HCT116 (cell line): ENCODE data around the gene NPPB. TPM values are rescaled to one million over a fixed set of nuclear protein-coding genes. Genes with fewer than 3 reads are reported as not detected.

Experiments
- ATAC-seq: fragments of 200-7000 bp; cut with Tn5 transposase; 2 replicates; pipeline ENCODE4 v1.9.1; 2020; ENCODE audit warnings: mild to moderate bottlenecking, moderate library complexity
- BruUV-seq: library from RNA; stranded (reverse); fragments of 400-500 nt; replicated peaks from 2 replicates; lab custom pipeline; 2021; lab: Mats Ljungman, UMichigan
- CTCF ChIA-PET: fragments of 300-600 bp; sonication (Branson Sonifier 250); formaldehyde crosslinking; loops from one replicate; lab custom pipeline; 2021; ENCODE audit warnings: antibody characterized with exemption; lab: Charles Lee
- POLR2A ChIA-PET: fragments of 300-600, 350-600 bp; sonication (Branson Sonifier 250); formaldehyde crosslinking; loops from one replicate; lab custom pipeline; 2021; ENCODE audit warnings: antibody characterized with exemption; lab: Charles Lee
- RAD21 ChIA-PET, 2 experiments: fragments of 300-600 bp; sonication (Branson Sonifier 250); formaldehyde crosslinking; loops; one replicate each; lab custom pipeline; 2023; ENCODE audit warnings: low total read pairs in 2 of 2; ENCODE audit not compliant: uncharacterized antibody in 2 of 2, unreplicated experiment in 2 of 2, low non-redundant PET in 1 of 2; lab: Charles Lee
- DNase-seq: peaks from one replicate; pipeline ENCODE4 v3.0.0-alpha.2; 2010; ENCODE audit warnings: low read depth, low spot score
- H2AFZ ChIP-seq: fragments of 200-600 bp; shearing (Covaris generic), sonication (generic); 2 replicates; pipeline ENCODE4 v1.6.1; 2017; ENCODE audit warnings: low read depth, mixed run types, mixed read lengths, antibody characterized with exemption, low read length; ENCODE audit not compliant: poor library complexity, severe bottlenecking
- H3K27ac ChIP-seq: 2 replicates; pipeline ENCODE4 v1.5.1; 2012; ENCODE audit warnings: low read depth, low read length
- H3K27me3 ChIP-seq: fragments of 200-600 bp; sonication (generic); 2 replicates; pipeline ENCODE4 v1.6.1; 2016; ENCODE audit warnings: mixed run types, low read length, mixed read lengths; ENCODE audit not compliant: insufficient read depth
- H3K36me3 ChIP-seq, 2 experiments: fragments of 200-500 bp in 1 of 2; fragments of 200-600 bp in 1 of 2; sonication (Bioruptor generic) in 1 of 2; sonication (generic) in 1 of 2; 2 replicates each; pipeline versions ENCODE4 v1.5.1 to v1.6.1; 2014 to 2016; ENCODE audit warnings: low read length in 2 of 2, inconsistent platforms in 1 of 2, mixed read lengths in 1 of 2, mixed run types in 1 of 2; ENCODE audit not compliant: insufficient read depth in 2 of 2, control insufficient read depth in 1 of 2
- H3K4me1 ChIP-seq, 2 experiments: fragments of 200-600 bp in 1 of 2; sonication (generic) in 1 of 2; 2 replicates each; pipeline versions ENCODE4 v1.5.1 to v1.6.1; 2012 to 2017; ENCODE audit warnings: low read length in 2 of 2, inconsistent platforms in 1 of 2, mild to moderate bottlenecking in 1 of 2, mixed read lengths in 1 of 2, mixed run types in 1 of 2, moderate library complexity in 1 of 2; ENCODE audit not compliant: insufficient read depth in 2 of 2, control insufficient read depth in 1 of 2
- H3K4me2 ChIP-seq: fragments of 200-600 bp; sonication (generic); 2 replicates; pipeline ENCODE4 v1.6.1; 2017; ENCODE audit warnings: mixed run types, low read length, mixed read lengths
- H3K4me3 ChIP-seq, 2 experiments: fragments of 200-600 bp in 1 of 2; sonication (generic) in 1 of 2; replicated peaks in 1 of 2; 2 replicates each; pipeline ENCODE4 v1.5.1; 2011 to 2016; ENCODE audit warnings: low read length in 2 of 2, control low read depth in 1 of 2, low read depth in 1 of 2, mild to moderate bottlenecking in 1 of 2, mixed read lengths in 1 of 2, mixed run types in 1 of 2
- H3K79me2 ChIP-seq: fragments of 200-600 bp; sonication (generic); 2 replicates; pipeline ENCODE4 v1.6.1; 2017; ENCODE audit warnings: mild to moderate bottlenecking, mixed run types, low read length, moderate library complexity, mixed read lengths; ENCODE audit not compliant: insufficient read depth
- H3K9ac ChIP-seq: fragments of 200-600 bp; sonication (generic); 2 replicates; pipeline ENCODE4 v1.6.1; 2016; ENCODE audit warnings: low read length, mixed read lengths
- H3K9me2 ChIP-seq: fragments of 200-600 bp; sonication (generic), shearing (Covaris generic); 2 replicates; pipeline ENCODE4 v1.6.1; 2017; ENCODE audit warnings: mixed run types, mild to moderate bottlenecking, moderate library complexity; ENCODE audit not compliant: insufficient read depth
- H3K9me3 ChIP-seq, 2 experiments: fragments of 200-500 bp in 1 of 2; fragments of 200-600 bp in 1 of 2; sonication (Bioruptor generic) in 1 of 2; sonication (generic) in 1 of 2; 2 replicates each; pipeline ENCODE4 v1.6.1; 2014 to 2017; ENCODE audit warnings: low read length in 2 of 2, mixed read lengths in 2 of 2, inconsistent platforms in 1 of 2, low read depth in 1 of 2, mild to moderate bottlenecking in 1 of 2, mixed run types in 1 of 2, moderate library complexity in 1 of 2; ENCODE audit not compliant: control insufficient read depth in 1 of 2, insufficient read depth in 1 of 2
- H4K20me1 ChIP-seq: fragments of 200-600 bp; sonication (generic), shearing (Covaris generic); 2 replicates; pipeline ENCODE4 v1.6.1; 2017; ENCODE audit warnings: mixed run types, mild to moderate bottlenecking, moderate library complexity; ENCODE audit not compliant: insufficient read depth
- CBX3 ChIP-seq: IDR thresholded peaks from 2 replicates; pipeline ENCODE4 v1.6.1; 2012; ENCODE audit warnings: low read depth
- CEBPB ChIP-seq: IDR thresholded peaks from 2 replicates; pipeline ENCODE4 v1.6.1; 2012; ENCODE audit warnings: low read depth
- FOSL1 ChIP-seq: IDR thresholded peaks from 2 replicates; pipeline ENCODE4 v1.6.1; 2012; ENCODE audit warnings: low read depth
- JUND ChIP-seq: IDR thresholded peaks from 2 replicates; pipeline ENCODE4 v1.6.1; 2012
- POLR2A ChIP-seq: IDR thresholded peaks from 2 replicates; pipeline ENCODE4 v1.7.0; 2011; ENCODE audit warnings: borderline replicate concordance; ENCODE audit not compliant: insufficient read depth, insufficient read length; ENCODE audit errors: extremely low read depth
- POLR2AphosphoS5 ChIP-seq: IDR thresholded peaks from 2 replicates; pipeline ENCODE4 v1.6.1; 2011; ENCODE audit warnings: mild to moderate bottlenecking, low read depth, low read length, moderate library complexity
- SIN3A ChIP-seq: IDR thresholded peaks from 2 replicates; pipeline ENCODE4 v1.6.1; 2012; ENCODE audit warnings: low read depth
- SP1 ChIP-seq: IDR thresholded peaks from 2 replicates; pipeline ENCODE4 v1.6.1; 2012; ENCODE audit warnings: low read depth
- TCF7L2 ChIP-seq: IDR thresholded peaks from 2 replicates; pipeline ENCODE4 v1.7.0; 2011; ENCODE audit warnings: borderline replicate concordance, inconsistent platforms; ENCODE audit not compliant: insufficient read depth, insufficient read length; ENCODE audit errors: extremely low read depth
- intact Hi-C: fragments of 100-400 bp; cut with micrococcal nuclease; formaldehyde crosslinking; loops from 2 replicates; pipeline ENCODE4 v1.10.0; 2022
- total RNA-seq: library from RNA; stranded (reverse); gene quantifications from one replicate; pipeline ENCODE4 v1.2.1, GENCODE V29; 2021; ENCODE audit not compliant: unreplicated experiment
- TF ChIP-seq, protein P1 (sequence below): IDR thresholded peaks from 2 replicates; pipeline ENCODE4 v1.6.1; 2012
- TF ChIP-seq, protein P2 (sequence below): IDR thresholded peaks from 2 replicates; pipeline ENCODE4 v1.6.1; 2012
- TF ChIP-seq, protein P3 (sequence below), 3 experiments: fragments of 200-600 bp in 1 of 3; sonication (generic) in 1 of 3; IDR thresholded peaks in 2 of 3; conservative IDR thresholded peaks in 1 of 3; 2 replicates each; pipeline ENCODE4 v1.5.1; 2012 to 2017; ENCODE audit warnings: low read depth in 2 of 3, low read length in 2 of 3, antibody characterized with exemption in 1 of 3, borderline replicate concordance in 1 of 3, control low read depth in 1 of 3, mild to moderate bottlenecking in 1 of 3, mixed read lengths in 1 of 3, mixed run types in 1 of 3, moderate library complexity in 1 of 3; ENCODE audit not compliant: insufficient read depth in 1 of 3

NPPB gene
- total RNA-seq, 1 experiment from 2014 or later, result not detected

DNA sequence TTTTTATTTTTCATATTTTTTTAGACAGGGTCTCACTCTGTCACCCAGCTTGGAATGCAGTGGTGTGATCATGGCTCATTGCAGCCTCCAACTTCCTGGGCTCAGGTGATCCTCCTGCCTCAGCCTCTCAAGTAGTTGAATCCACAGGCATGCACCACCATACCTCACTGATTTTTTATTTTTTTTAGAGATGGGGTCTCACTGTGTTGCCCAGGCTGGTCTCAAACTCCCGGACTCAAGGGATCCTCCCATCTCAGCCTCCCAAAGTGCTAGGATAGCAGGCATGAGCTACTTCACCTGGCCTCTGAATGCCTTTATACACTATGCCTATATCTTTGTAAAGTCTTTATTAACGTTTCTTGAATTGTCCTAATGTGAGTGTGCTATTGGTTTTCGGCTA lies 10.4 kb upstream of the NPPB start:
- Histone ChIP-seq H3K36me3 (no peaks in the 10 kb centered on the region), H4K20me1 (no peaks in the 10 kb centered on the region), H3K4me3 (no peak overlapping the region), H3K9me3 (no peaks in the 10 kb centered on the region), H3K27me3 (no peaks in the 10 kb centered on the region), H3K9me2 (no peaks in the 10 kb centered on the region), H3K27ac (no peak overlapping the region), H3K4me2 (no peak overlapping the region), H3K4me1 (no peaks in the 10 kb centered on the region), H2AFZ (no peak overlapping the region), H3K79me2 (no peaks in the 10 kb centered on the region), H3K9ac (no peak overlapping the region)
- ChIA-PET RAD21 (no interaction called here), CTCF (no interaction called here), POLR2A (interaction anchor here (4.2 kb wide), 1 partner anchor 39 kb away, joined by 17 read pairs; no protein-coding TSS in a partner anchor)
- no TSS peak for BruUV-seq
- intact Hi-C loops, result no loop called here
- DNase-seq, result no peak
- no peak for TF ChIP-seq CBX3
- TF ChIP-seq SP1, result no peak
- no peak for TF ChIP-seq POLR2AphosphoS5
- TF ChIP-seq, protein P1, sequence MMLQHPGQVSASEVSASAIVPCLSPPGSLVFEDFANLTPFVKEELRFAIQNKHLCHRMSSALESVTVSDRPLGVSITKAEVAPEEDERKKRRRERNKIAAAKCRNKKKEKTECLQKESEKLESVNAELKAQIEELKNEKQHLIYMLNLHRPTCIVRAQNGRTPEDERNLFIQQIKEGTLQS, result no peak
- no peak for TF ChIP-seq CEBPB
- TF ChIP-seq, protein P2, sequence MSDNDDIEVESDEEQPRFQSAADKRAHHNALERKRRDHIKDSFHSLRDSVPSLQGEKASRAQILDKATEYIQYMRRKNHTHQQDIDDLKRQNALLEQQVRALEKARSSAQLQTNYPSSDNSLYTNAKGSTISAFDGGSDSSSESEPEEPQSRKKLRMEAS, result no peak
- TF ChIP-seq TCF7L2, result no peak
- TF ChIP-seq POLR2A, result no peak
- no peak for TF ChIP-seq FOSL1
- no peak for TF ChIP-seq JUND
- TF ChIP-seq, protein P3, sequence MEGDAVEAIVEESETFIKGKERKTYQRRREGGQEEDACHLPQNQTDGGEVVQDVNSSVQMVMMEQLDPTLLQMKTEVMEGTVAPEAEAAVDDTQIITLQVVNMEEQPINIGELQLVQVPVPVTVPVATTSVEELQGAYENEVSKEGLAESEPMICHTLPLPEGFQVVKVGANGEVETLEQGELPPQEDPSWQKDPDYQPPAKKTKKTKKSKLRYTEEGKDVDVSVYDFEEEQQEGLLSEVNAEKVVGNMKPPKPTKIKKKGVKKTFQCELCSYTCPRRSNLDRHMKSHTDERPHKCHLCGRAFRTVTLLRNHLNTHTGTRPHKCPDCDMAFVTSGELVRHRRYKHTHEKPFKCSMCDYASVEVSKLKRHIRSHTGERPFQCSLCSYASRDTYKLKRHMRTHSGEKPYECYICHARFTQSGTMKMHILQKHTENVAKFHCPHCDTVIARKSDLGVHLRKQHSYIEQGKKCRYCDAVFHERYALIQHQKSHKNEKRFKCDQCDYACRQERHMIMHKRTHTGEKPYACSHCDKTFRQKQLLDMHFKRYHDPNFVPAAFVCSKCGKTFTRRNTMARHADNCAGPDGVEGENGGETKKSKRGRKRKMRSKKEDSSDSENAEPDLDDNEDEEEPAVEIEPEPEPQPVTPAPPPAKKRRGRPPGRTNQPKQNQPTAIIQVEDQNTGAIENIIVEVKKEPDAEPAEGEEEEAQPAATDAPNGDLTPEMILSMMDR (IDR thresholded peaks at IDR 0.05 in 2 of 3, conservative IDR thresholded peaks at IDR 0.05 in 1 of 3; ENCODE audit: borderline replicate concordance in 1 of 3, insufficient read depth in 1 of 3, low read depth in 2 of 3, low read length in 2 of 3), result no peak
- TF ChIP-seq SIN3A, result no peak
- no peak for ATAC-seq
